Stimulated activated CD4-positive, alpha-beta T cell treated with anti-CD3 and anti-CD28 coated beads, Interleukin-15, amount 100 ng/mL, for 24 hours (primary cell): ENCODE measurements around the gene TASP1.
"Not testable (repeated sequence)": the region's sequence is repeated elsewhere in the genome, so short reads cannot be mapped to it uniquely, and the experiment has no call there.

Source experiments
- DNase-seq: peaks from one replicate; pipeline ENCODE4 v3.0.0-alpha.2; 2020

The TASP1 gene

GRCh38 chr20:13389115-13389514 is 249.6 kb downstream of the TASP1 start:
- no peak for DNase-seq

- no peak for DNase-seq
These were observed 254.6 kb downstream of the TASP1 start for GRCh38 chr20:13384132-13384531.

GRCh38 chr20:13382786-13383185 is 255.9 kb downstream of the TASP1 start:
- DNase-seq, result no peak

GRCh38 chr20:13380497-13381229 is 258.1 kb downstream of the TASP1 start:
- DNase-seq, result not testable (repeated sequence)

GRCh38 chr20:13373400-13373799 is 265.3 kb downstream of the TASP1 start:
- DNase-seq, result no peak

GRCh38 chr20:13364278-13365170 is 274.2 kb downstream of the TASP1 start:
- DNase-seq, result no peak

GRCh38 chr20:13363473-13363872 is 275.3 kb downstream of the TASP1 start:
- DNase-seq, result no peak

- not testable (repeated sequence) for DNase-seq
These were observed 276.6 kb downstream of the TASP1 start for GRCh38 chr20:13362165-13362564.

GRCh38 chr20:13358936-13359335 is 279.8 kb downstream of the TASP1 start:
- DNase-seq, result not testable (repeated sequence)

- not testable (repeated sequence) for DNase-seq
These were observed 280.9 kb downstream of the TASP1 start for GRCh38 chr20:13357782-13358181.

- no peak for DNase-seq
These were observed 282.1 kb downstream of the TASP1 start for GRCh38 chr20:13356591-13356990.

- DNase-seq, result no peak
These were observed 282.7 kb downstream of the TASP1 start for GRCh38 chr20:13355941-13356486.

- DNase-seq, result no peak
These were observed 283.3 kb downstream of the TASP1 start for GRCh38 chr20:13355411-13355810.

GRCh38 chr20:13353261-13353945 is 285.3 kb downstream of the TASP1 start:
- DNase-seq, result no peak

GRCh38 chr20:13349235-13349604 is 289.5 kb downstream of the TASP1 start:
- no peak for DNase-seq

GRCh38 chr20:13348311-13349234 is 290.2 kb downstream of the TASP1 start:
- DNase-seq, result no peak

- no peak for DNase-seq
These were observed 294.1 kb downstream of the TASP1 start for GRCh38 chr20:13344671-13345070.

GRCh38 chr20:13342469-13343242 is 296.1 kb downstream of the TASP1 start:
- DNase-seq, result no peak

GRCh38 chr20:13341737-13342393 is 296.9 kb downstream of the TASP1 start:
- DNase-seq, result no peak

- DNase-seq, result no peak
These were observed 298.6 kb downstream of the TASP1 start for GRCh38 chr20:13340088-13340487.
